Measurements from ENCODE around the gene PAIP2. TPM values are rescaled to one million over a fixed set of nuclear protein-coding genes. Genes with fewer than 3 reads are reported as not detected.

Gene PAIP2, protein sequence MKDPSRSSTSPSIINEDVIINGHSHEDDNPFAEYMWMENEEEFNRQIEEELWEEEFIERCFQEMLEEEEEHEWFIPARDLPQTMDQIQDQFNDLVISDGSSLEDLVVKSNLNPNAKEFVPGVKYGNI
- total RNA-seq, result 100 to 1,000 TPM; 108 to 123 TPM
- long read RNA-seq, transcript PAIP2-201 (4 exons, 1,459 nt), result major isoform, 217 of 229 reads
- long read RNA-seq, partial matches to known transcripts, result 1 of 229 reads
- long read RNA-seq, other reads (novel, unspliced or antisense), result 11 of 229 reads

- intact Hi-C loops (cut with DNase I), result no loop called here
- ATAC-seq (peak; percentile 97 to 98), DNase-seq (peak; percentile 98)
Measured at GRCh38 chr5:139341689-139342422, at the start of gene PAIP2. PAIP2 (plus strand) TSS chr5:139341854; CDS start chr5:139363785, 21,931 bp downstream.

DNA sequence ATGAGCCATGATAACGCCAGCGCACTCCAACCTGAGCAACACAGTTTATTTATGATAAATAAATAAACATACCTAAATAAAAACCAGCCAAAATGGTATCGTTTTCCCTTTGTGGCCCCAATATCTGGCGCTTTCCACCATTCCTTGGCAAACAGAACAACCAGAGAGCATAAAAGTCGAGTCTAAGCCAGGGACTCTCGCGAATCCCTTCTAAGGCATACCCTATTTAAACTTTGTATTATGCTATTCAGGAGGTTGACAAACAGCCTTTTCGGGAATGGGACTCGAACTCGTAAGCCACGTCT is 48.5 kb upstream of the PAIP2 start:
- intact Hi-C loops (cut with DNase I), result no loop called here
- DNase-seq (no peak), ATAC-seq (no peak)

DNA sequence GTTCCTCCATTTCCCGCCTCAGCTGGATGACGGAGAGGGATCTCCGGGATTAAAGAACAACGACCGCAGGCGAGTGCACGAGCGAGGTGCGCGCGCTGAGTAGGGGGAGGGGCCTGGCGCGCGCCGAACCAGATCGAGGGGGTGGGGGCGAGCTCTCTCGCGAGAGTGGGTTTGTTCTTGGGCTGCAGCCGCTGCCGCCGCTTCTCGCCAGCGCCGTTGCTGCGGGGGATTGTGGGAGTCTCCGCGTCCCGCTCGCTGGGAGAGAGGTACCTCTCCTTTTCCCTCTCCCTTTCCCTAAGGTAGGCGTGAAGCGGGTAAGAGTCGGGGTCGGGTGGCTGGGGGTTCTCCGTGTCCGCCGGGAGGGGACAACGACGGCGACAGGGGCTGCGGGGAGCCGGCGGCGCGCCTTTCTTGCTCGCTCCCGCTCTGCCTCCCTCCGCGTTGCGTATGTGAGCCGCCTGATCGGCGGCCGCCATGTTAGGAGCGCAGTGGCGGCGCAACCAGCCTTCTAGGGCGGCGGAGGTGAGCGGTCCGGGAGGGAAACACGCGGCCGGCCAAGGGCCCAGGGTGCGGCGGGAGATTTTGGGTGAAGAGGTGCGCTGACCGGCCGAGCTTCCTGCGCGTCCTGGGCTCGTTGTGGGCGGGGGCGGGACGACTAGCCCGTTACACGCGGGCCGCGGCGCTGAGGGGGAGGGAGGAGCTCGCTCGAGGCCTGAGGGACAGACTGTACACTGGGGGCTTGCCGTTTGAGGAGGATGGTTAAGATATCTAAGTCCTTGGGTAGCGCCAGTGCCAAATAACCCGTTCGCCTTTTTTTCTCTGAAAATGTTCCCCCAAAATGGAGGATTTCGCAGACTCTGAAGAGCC is 47.9 kb upstream of the PAIP2 start, which contains the start of gene MATR3:
MATR3 (plus strand) TSS at position 234 of the 867 bp plus-strand sequence. CDS start 13,676 bp downstream, outside the sequence.
- intact Hi-C loops (cut with DNase I), result no loop called here
- DNase-seq, result peak; percentile 96
- peak; percentile 97 to 98 for ATAC-seq

DNA sequence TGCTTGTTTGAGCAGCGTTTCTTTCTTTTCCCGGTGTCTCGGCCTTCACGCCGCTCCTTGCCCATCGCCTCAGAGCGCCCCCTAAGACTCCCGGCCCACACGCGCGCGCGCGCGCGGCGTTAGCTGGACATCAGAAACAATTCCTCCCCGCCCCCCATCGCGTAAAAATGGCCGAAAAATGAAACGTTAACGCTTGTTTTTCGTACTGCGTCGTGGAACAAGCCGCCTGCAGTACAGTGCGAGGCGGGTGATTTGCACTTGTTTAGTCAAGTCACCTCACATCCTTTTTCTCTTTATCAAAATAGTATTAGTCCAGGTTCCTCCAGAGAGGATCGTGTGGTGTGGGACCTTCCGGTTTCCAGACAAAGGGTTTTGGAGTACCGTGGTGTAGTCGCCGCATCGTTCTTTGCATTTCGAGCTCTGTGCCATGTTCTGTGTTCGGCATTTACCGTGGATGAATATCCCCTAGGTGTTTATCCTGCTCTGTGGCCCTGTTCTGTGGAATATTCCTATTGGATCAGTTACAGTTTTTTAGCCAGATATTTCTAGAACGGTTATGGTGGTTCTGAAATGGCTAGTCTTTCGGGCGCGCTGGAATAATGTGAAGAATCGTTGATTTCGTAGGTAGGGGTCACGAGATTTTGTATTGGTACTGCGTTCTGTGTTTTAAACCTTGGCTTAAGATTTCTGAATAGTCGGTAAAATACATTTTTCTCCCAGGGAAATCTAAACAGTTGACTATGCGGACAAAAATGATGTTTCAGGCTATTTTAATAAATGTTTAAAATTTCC is 47.1 kb upstream of the PAIP2 start:
- intact Hi-C loops (cut with DNase I), result no loop called here
- peak; percentile 61 to 65 for ATAC-seq
- peak; percentile 80 for DNase-seq

DNA sequence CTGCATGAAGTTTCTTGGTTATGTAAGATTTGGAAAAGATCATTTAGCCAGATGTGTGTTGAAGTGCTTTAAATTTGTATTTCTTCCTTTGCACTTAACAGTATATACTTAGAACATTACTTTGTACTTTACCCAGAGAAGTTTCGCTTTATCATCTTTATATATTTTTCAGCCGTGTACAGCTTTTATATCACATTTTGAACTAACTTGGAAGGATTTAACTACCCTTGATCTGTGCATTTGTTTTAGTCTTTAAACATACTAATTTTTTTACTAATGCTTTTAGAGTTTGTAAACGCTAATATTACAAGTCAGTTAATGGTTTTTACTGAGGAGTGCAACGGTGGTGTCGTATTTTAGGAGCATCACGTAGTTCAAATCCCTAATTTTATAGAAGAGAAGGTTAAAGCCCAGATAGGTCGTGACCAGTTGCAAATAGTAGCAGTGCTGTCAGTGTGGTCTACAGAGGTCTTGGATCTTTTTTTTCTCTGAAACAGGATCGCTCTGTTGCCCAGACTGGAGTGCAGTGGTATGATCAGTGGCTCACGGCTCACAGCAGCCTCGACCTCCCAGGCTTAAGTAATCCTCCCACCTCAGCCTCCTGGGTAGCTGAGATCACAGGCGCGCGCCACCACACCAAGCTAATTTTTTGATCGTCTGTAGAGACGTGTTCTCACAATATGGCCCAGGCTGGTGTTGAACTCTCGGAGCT is 46.2 kb upstream of the PAIP2 start:
- ATAC-seq (no peak), DNase-seq (no peak)
- intact Hi-C loops (cut with DNase I), result no loop called here

DNA sequence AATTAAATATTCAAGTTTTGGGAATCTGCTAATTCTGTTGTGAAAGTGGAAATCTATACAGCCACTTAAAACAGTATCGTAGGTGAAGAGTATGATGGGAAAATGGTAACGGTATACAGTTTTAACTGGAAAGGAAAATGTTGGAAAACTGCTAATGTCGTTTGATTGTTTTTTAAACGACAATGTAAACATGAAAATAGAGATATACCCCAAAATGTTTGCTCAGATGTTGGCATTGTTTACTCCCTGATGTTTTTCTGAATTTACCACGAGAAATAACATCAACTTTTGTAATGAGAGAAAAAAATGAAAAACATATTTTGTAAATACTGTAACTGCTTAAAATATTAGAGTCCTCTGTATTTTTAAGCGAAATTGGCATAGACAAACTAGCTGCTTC is 45.5 kb upstream of the PAIP2 start:
- DNase-seq (no peak), ATAC-seq (no peak)
- intact Hi-C loops (cut with DNase I), result no loop called here

DNA sequence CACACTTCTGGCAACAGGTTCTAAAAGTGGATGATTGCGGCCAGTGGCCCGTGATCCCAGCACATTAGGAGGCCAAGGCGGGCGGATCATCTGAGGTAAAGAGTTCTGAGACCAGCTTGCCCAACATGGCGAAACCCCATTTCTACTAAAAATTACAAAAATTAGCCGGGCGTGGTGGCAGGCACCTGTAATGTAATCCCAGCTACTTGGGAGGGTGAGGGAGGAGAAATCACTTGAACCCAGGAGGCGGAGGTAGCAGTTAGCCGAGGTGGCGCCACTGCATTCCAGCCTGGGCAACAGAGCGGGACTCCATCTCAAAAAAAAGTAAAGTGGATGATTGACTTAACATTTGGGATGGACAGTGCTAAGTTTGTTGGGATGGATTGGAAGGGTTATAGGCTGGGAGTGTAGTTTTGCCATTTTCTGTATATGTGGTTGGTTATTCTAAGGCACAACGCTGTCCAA is 44.8 kb upstream of the PAIP2 start:
- intact Hi-C loops (cut with DNase I), result no loop called here
- ATAC-seq, result no peak
- DNase-seq, result no peak

DNA sequence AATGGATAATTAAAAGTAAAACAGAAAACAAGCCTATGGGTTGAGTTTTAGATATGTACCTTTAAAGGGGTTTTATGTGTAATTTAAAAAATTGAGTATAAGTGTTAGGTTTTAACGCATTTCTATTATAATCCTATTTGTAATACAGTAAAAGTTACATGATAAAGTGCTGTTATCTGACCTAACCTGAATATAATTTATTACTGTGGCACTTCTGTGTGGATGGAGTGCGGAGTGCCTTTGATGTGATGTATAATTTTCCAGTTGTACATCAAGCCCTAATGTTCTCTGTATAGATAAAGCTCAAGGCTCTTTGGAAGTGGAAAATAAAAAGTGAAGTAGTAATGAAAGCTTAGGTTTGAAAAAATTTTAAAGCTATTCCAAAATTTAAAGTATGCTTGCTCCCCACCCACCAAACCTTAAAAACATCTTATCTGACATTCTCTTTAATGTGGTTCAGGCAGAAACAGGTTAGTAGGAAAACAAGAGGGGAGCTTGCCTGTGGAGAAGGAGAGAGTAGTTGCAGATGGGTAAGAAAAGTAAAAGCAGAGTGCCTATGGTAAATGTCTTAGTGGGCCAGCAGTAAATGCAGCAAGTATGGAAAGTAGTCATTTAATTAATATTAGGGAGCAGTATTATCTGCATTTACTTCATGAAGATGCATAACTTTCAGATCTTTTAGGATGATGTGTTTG is 44.1 kb upstream of the PAIP2 start:
- DNase-seq, result no peak
- intact Hi-C loops (cut with DNase I), result no loop called here
- no peak for ATAC-seq

DNA sequence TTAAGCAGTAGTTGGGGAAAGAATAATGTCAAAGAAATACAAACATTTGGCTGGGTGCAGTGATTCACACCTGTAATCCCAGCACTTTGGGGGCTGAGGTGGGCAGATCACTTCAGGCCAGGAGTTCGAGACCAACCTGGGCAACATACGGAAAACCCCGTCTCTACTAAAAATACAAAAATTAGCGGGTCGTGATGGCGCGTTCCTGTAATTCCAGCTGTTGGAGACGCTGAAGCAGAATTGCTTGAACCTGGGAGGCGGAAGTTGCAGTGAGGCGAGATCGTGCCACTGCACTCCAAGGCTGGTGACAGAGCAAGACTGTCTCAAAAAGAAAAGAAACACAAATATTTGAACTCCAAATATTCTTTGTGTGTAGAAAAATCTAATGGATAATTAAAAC is 43.4 kb upstream of the PAIP2 start:
- DNase-seq (no peak), ATAC-seq (no peak)
- intact Hi-C loops (cut with DNase I), result no loop called here

GRCh38 chr5:139299486-139299885 is 42.2 kb upstream of the PAIP2 start:
- ATAC-seq (no peak), DNase-seq (no peak)
- intact Hi-C loops (cut with DNase I), result no loop called here

GRCh38 chr5:139301808-139302499 is 39.7 kb upstream of the PAIP2 start:
- DNase-seq (no peak), ATAC-seq (no peak)
- intact Hi-C loops (cut with DNase I), result no loop called here

DNA sequence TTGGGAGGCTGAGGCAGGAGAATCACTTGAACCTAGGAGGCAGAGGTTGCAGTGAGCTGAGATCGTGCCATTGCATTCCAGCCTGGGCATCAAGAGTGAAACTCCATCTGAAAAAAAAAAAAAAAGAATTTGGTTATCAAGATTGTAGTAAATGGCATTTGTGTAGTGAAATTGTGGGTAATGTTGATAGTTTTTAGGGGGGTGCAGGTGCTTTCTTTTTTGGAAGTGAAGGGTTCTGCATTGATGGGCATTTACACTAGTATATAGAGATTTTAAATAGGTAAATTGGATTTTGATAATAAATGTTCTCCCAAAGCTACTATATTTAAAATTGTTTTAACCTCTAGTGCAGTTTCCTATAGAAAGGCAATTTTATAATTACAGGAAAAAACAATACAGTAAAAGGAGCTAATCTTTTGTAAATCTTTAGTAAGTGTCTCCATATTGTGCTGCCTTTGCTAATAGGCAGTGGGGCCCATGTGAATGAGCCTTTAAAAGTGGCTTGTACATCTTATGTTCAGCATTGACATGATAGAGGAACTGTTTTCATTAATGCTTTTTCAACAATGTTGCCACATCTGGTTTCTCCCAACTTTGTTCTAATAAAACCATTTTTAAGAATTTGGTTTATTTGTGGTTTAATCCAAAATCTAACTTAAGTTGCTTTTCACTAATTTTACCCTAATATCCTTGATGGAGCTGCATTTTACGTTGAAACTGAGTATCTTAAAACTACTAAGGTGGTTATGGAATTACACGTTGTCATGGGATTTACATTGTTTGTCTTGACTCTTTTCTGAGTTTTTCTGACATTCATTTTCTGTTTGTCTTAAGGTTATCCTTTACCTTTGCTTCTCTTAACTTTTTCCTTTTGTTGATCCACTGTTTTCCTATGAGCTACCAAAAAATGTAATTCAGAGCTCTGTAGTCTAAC is 37.0 kb upstream of the PAIP2 start:
- no peak for DNase-seq
- intact Hi-C loops (cut with DNase I), result no loop called here
- no peak for ATAC-seq

GRCh38 chr5:139306197-139306596 is 35.5 kb upstream of the PAIP2 start:
- intact Hi-C loops (cut with DNase I), result no loop called here
- DNase-seq (no peak), ATAC-seq (no peak)

DNA sequence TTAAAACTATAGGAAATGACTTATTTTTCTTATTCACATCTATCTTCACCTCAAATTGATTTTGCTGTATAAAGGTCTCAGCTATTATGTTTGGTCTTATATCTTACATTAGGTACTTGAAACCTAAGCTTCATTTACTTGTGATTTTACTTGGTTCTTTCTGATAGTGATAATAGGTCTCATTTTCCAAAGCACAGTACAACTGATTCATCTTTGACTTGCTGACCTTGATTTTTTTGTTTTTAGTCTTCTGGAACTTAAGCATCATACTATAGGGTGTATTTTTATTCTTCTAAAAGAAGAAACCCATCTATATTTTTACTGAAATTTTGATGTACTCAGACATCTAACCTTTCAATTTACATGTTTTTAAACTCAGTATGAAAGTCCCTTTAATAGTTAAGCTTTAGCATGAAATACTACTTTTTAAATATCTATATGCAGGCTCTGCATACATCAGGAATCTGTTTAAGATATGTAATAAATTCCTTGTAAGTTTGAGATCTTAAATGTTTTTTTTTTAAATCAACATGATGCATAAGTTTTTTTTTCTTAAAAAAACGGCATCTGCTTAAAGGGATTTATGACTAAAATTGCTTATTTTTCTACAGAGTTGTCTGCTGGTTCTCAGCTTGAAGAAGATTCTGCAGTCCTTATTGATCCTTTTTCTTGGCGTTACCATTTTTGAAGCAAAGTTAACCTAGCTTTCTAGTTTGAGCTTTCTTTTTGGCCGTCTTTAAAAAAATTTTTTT is 34.9 kb upstream of the PAIP2 start:
- intact Hi-C loops (cut with DNase I), result no loop called here
- no peak for ATAC-seq
- no peak for DNase-seq

- intact Hi-C loops (cut with DNase I), result no loop called here
Measured at GRCh38 chr5:139308797-139309196, 32.9 kb upstream of the PAIP2 start.

More at GRCh38 chr5:139308797-139309196, 32.9 kb upstream of the PAIP2 start:
- DNase-seq (no peak), ATAC-seq (no peak)

Measured in left cardiac atrium (tissue), 4 donors.